ENCODE measurements around the gene MAPKAP1. TPM values are rescaled to one million over a fixed set of nuclear protein-coding genes. Genes with fewer than 3 reads are reported as not detected.

MAPKAP1 gene
- total and polyA plus RNA-seq, 8 donors, result 32.7 to 212 (median 78.2) TPM

DNA sequence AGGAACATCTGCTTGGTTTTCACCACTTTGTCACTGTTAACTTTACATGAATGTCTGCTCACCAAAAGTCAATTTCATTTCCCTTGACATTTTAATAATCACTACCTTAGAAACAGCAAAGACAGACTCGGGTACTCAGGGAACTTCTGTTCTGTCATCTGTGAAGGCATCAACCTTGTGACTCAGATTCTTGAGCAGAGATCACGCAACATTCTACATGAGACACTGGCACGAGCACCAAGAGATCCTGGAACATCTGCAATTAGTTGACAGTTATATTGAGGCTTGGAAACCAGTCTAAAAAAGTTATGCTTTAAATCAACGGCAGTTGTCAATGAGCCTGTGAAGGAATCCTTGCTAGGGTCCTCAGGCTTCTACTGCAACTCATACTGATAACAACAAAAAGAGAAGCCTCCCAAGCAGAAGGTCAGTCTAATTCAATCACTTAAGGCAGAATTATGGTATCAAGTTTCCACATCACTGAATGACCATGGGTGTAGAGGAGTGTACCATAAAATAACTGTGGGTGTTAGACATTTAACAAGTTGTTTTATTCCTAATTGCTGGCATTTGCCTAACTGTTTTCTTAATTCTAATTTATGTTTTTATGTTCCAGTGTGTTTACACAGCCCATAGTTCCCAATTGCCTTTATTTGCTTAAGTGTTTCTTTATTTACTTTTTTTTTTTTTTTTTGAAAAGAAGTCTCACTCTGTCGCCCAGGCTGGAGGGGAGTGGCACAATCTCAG, 36.8 kb upstream of the MAPKAP1 start:
- Histone ChIP-seq H3K4me3 (no peak overlapping the region), H3K27me3 (no peaks in the 10 kb centered on the region), H3K36me3 (no peaks in the 10 kb centered on the region), H3K27ac (no peak overlapping the region), H3K4me1 (peaks cover 0 to 22% (median 17%) of the 10 kb centered on the region in 4 donors), H3K9me3 (no peaks in the 10 kb centered on the region)
- intact Hi-C loops (cut with DNase I; ENCODE audit: low total_unique reads), result no loop called here
- DNase-seq, result no peak
- WGBS, 5 donors, result 66 to 74% (median 71%) methylated on average over 5 of the region's 5 CpGs
- TF ChIP-seq POLR2A (IDR thresholded peaks at IDR 0.05), result no peak
- no peak for TF ChIP-seq EP300 (IDR thresholded peaks at IDR 0.05)
- no peak for TF ChIP-seq POLR2AphosphoS5 (IDR thresholded peaks at IDR 0.05)
- TF ChIP-seq, protein P1, sequence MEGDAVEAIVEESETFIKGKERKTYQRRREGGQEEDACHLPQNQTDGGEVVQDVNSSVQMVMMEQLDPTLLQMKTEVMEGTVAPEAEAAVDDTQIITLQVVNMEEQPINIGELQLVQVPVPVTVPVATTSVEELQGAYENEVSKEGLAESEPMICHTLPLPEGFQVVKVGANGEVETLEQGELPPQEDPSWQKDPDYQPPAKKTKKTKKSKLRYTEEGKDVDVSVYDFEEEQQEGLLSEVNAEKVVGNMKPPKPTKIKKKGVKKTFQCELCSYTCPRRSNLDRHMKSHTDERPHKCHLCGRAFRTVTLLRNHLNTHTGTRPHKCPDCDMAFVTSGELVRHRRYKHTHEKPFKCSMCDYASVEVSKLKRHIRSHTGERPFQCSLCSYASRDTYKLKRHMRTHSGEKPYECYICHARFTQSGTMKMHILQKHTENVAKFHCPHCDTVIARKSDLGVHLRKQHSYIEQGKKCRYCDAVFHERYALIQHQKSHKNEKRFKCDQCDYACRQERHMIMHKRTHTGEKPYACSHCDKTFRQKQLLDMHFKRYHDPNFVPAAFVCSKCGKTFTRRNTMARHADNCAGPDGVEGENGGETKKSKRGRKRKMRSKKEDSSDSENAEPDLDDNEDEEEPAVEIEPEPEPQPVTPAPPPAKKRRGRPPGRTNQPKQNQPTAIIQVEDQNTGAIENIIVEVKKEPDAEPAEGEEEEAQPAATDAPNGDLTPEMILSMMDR (IDR thresholded peaks at IDR 0.05), result no peak

DNA sequence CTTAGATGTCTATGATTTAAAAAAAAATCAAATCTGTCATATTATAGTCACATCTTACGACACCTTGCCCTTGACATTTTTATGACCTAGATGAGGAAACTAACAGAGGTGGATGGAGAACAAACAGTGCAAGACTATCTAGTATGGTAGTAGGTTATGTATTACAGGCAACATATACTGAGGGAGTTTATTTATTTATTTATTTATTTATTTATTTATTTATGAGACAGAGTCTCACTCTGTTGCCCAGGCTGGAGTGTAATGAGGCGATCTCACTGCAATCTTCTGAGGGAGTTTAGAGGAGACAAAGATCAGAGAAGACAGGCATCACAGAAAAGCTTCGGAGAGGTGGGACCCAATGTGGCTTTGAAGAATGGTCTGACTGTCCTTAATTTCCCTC, 35.6 kb upstream of the MAPKAP1 start:
- 84 to 93% (median 90%) methylated on average over 3 of the region's 3 CpGs for WGBS, 5 donors
- H3K4me1 ChIP-seq, result peaks cover 0 to 19% (median 14%) of the 10 kb centered on the region in 4 donors
- intact Hi-C loops (cut with DNase I; ENCODE audit: low total_unique reads), result no loop called here
- no peak for TF ChIP-seq EP300 (IDR thresholded peaks at IDR 0.05)
- TF ChIP-seq POLR2AphosphoS5 (IDR thresholded peaks at IDR 0.05), result no peak
- no peak for TF ChIP-seq POLR2A (IDR thresholded peaks at IDR 0.05)
- TF ChIP-seq, protein P1 (IDR thresholded peaks at IDR 0.05), result no peak
- H3K27ac ChIP-seq, result no peak overlapping the region
- DNase-seq, result no peak
- H3K4me3 ChIP-seq, result no peak overlapping the region
- no peaks in the 10 kb centered on the region for H3K27me3 ChIP-seq
- no peaks in the 10 kb centered on the region for H3K36me3 ChIP-seq
- no peaks in the 10 kb centered on the region for H3K9me3 ChIP-seq

DNA sequence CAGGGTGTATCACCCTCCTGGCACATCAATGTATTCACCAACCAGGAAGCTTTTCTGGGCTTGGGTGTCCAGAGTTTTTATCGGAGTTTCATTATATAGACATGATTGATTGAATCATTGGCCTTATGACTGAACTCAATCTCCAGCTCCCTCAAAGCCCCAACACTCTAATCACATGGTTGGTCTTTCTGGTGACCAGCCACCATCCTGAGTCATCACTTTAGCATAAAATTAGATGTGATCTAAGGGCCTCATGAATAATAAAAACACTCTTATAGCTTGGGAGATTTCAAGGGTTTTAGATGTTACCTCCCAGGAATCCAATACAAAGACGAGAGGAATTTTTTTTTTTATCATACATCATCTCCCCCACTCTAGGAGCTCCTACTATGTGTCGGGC, 32.4 kb upstream of the MAPKAP1 start:
- peaks cover 0 to 2% (median 0%) of the 10 kb centered on the region in 4 donors for H3K4me1 ChIP-seq
- no peaks in the 10 kb centered on the region for H3K36me3 ChIP-seq
- 85 to 95% (median 91%) methylated on average over 3 of the region's 3 CpGs for WGBS, 5 donors
- TF ChIP-seq POLR2AphosphoS5 (IDR thresholded peaks at IDR 0.05), result no peak
- TF ChIP-seq POLR2A (IDR thresholded peaks at IDR 0.05), result no peak
- no peak for TF ChIP-seq EP300 (IDR thresholded peaks at IDR 0.05)
- TF ChIP-seq, protein P1 (IDR thresholded peaks at IDR 0.05), result no peak
- H3K9me3 ChIP-seq, result no peaks in the 10 kb centered on the region
- no peak overlapping the region for H3K4me3 ChIP-seq
- no peaks in the 10 kb centered on the region for H3K27me3 ChIP-seq
- no peak overlapping the region for H3K27ac ChIP-seq
- no peak for DNase-seq
- intact Hi-C loops (cut with DNase I; ENCODE audit: low total_unique reads), result no loop called here

DNA sequence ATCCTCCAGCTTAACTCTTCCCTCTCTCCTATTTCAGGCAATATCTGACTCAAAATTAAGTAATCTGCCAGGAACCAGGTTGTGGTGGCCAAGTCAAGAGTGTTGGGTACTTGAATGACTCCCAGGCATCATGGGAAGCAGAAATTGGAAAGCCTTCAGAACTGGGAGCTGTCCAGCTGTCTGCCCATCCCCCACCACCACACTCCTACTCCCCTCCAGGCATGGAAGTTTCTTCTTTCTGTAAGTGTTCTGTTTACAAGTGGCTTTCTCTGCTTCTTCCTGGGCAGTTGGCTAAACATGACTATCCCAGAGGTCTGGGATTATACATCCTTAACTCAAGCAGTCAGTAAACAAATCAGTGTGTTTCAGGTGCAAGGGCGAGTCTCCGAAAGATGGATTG, 25.6 kb upstream of the MAPKAP1 start:
- H3K9me3 ChIP-seq, result no peaks in the 10 kb centered on the region
- H3K36me3 ChIP-seq, result no peaks in the 10 kb centered on the region
- peak in 1 of 2 donors; percentile 28 for DNase-seq
- H3K4me1 ChIP-seq, result no peaks in the 10 kb centered on the region
- H3K27ac ChIP-seq, result no peak overlapping the region
- WGBS, 5 donors, result 83 to 94% (median 87%) methylated on average over 2 of the region's 2 CpGs
- H3K27me3 ChIP-seq, result no peaks in the 10 kb centered on the region
- no peak for TF ChIP-seq POLR2A (IDR thresholded peaks at IDR 0.05)
- no peak for TF ChIP-seq POLR2AphosphoS5 (IDR thresholded peaks at IDR 0.05)
- no peak for TF ChIP-seq EP300 (IDR thresholded peaks at IDR 0.05)
- TF ChIP-seq, protein P1 (IDR thresholded peaks at IDR 0.05), result no peak
- H3K4me3 ChIP-seq, result no peak overlapping the region
- intact Hi-C loops (cut with DNase I; ENCODE audit: low total_unique reads), result no loop called here

All from stomach (tissue), 9 donors.